ENCODE results near the gene ZNF516.

DNA sequence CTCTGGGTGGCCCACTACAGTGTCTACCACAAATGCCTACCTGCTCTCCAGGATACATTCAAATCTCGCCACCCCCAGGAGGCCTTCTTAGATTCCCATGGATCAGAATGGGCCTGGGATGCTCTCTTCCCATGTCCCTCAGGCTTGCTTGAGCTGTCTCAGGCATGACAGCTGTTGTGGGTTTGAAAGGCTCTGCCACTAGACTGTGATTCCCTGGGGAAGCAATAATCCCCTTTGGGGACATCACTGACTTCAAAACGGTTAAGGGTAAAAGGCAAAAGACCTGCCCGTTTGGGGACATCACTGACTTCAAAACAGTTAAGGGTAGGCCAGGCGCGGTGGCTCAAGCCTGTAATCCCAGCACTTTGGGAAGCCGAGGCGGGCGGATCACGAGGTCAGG is 35.8 kb upstream of the ZNF516 start:
- TF ChIP-seq SIN3A (IDR thresholded peaks at IDR 0.05; ENCODE audit: borderline replicate concordance, insufficient read depth, low read length), result no peak
- no peak for TF ChIP-seq TAF1 (IDR thresholded peaks at IDR 0.05; ENCODE audit: borderline replicate concordance, insufficient read depth, low read length)
- TF ChIP-seq POLR2AphosphoS5 (IDR thresholded peaks at IDR 0.05; ENCODE audit: low read depth, low read length), result no peak
- TF ChIP-seq, protein P1, sequence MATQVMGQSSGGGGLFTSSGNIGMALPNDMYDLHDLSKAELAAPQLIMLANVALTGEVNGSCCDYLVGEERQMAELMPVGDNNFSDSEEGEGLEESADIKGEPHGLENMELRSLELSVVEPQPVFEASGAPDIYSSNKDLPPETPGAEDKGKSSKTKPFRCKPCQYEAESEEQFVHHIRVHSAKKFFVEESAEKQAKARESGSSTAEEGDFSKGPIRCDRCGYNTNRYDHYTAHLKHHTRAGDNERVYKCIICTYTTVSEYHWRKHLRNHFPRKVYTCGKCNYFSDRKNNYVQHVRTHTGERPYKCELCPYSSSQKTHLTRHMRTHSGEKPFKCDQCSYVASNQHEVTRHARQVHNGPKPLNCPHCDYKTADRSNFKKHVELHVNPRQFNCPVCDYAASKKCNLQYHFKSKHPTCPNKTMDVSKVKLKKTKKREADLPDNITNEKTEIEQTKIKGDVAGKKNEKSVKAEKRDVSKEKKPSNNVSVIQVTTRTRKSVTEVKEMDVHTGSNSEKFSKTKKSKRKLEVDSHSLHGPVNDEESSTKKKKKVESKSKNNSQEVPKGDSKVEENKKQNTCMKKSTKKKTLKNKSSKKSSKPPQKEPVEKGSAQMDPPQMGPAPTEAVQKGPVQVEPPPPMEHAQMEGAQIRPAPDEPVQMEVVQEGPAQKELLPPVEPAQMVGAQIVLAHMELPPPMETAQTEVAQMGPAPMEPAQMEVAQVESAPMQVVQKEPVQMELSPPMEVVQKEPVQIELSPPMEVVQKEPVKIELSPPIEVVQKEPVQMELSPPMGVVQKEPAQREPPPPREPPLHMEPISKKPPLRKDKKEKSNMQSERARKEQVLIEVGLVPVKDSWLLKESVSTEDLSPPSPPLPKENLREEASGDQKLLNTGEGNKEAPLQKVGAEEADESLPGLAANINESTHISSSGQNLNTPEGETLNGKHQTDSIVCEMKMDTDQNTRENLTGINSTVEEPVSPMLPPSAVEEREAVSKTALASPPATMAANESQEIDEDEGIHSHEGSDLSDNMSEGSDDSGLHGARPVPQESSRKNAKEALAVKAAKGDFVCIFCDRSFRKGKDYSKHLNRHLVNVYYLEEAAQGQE (IDR thresholded peaks at IDR 0.05; ENCODE audit: insufficient read depth in 1 of 2, low read depth in 2 of 2, low read length in 2 of 2), result no peak
- TF ChIP-seq FOXP2 (optimal IDR thresholded peaks at IDR 0.05; ENCODE audit: borderline replicate concordance, extremely low read depth, extremely low read length, insufficient read depth), result no peak
